GM12892 (cell line): Measurements from ENCODE around the gene PGRMC2.

Experiments
- DNase-seq: peaks from one replicate; pipeline ENCODE4 v3.0.0; 2011; ENCODE audit not compliant: insufficient read length
- FAIRE-seq: peaks from 2 replicates; lab custom pipeline; 2011; peaks lifted over from hg19 to GRCh38; lab: Jason Lieb, UNC
- POLR2A ChIP-seq: IDR thresholded peaks from 2 replicates; pipeline ENCODE4 v1.6.1; 2011; ENCODE audit warnings: low read depth, low read length, control low read depth
- POLR2AphosphoS5 ChIP-seq: IDR thresholded peaks from 2 replicates; pipeline ENCODE4 v1.6.1; 2011; ENCODE audit warnings: low read depth, low read length, control low read depth
- TAF1 ChIP-seq: IDR thresholded peaks from 2 replicates; pipeline ENCODE4 v1.6.1; 2011; ENCODE audit warnings: low read depth, mild to moderate bottlenecking, control low read depth, low read length, borderline replicate concordance

PGRMC2 gene

DNA sequence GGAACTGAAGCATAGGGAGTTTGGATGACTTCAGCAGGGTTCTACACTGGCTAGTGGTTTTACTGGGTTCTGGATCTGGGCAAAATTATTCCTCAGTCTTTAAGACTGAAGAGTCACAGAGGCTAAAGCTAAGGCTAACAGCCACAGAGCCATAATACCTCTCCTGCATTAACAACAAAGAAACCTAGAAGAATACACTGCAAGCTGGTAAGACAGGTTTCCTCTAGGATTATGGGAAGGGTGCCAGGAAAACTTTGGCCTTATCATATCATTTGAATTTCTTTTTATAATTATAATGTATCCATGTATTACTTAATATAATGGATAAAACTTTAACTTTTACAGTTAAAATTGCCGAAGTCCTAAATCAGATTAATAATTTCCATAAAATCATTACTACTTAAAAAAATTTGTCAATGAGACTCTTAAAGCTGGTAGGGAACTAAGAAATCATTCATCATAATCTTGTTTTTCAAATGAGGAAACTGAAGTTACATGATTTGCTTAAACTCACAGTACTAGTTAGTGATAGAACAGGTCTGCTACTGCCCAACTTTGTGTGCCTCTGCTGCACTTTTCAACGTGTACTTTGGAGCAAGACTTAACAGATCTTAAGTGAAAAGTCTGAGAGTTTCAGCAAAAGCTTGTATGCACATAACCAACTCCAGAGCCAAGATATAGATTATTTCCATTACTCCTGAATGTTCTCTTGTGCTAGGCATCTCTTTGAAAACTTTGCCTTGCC, 24.2 kb upstream of the PGRMC2 start:
- DNase-seq (no peak), FAIRE-seq (no peak)
- TF ChIP-seq POLR2AphosphoS5 (no peak), POLR2A (no peak), TAF1 (no peak)

DNA sequence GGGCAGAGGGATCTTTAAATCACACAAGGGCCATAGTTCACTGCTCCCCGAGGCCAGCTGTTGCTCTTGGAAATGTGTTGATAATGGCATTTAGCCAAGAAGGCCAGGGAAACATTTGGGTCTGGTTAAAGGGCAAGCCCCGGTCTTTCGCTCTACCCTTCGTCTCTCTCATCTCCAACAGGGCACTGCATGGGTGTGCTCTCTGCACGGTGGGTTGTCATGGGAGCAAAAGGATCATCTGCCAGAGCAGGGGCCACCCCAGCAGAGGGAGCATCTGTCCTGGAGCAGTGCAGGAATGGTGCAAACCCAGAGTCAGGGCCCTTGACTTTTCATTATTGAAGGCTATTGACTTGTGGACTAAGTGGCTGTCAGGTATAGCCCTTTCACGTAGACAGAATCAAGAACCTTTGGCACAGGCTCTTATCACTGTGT, 22.7 kb upstream of the PGRMC2 start:
- no peak for FAIRE-seq

GRCh38 chr4:128309585-128309984, 22.0 kb upstream of the PGRMC2 start:
- no peak for FAIRE-seq
- TF ChIP-seq POLR2AphosphoS5: no peak
- no peak for TF ChIP-seq TAF1
- no peak for TF ChIP-seq POLR2A
- no peak for DNase-seq

More for the DNA sequence above, 22.7 kb upstream of the PGRMC2 start:
- DNase-seq: no peak
- TF ChIP-seq POLR2A: no peak
- no peak for TF ChIP-seq POLR2AphosphoS5

GRCh38 chr4:128308986-128309385, 21.4 kb upstream of the PGRMC2 start:
- TF ChIP-seq TAF1: no peak
- TF ChIP-seq POLR2A: no peak
- TF ChIP-seq POLR2AphosphoS5: no peak
- FAIRE-seq (no peak), DNase-seq (no peak)

DNA sequence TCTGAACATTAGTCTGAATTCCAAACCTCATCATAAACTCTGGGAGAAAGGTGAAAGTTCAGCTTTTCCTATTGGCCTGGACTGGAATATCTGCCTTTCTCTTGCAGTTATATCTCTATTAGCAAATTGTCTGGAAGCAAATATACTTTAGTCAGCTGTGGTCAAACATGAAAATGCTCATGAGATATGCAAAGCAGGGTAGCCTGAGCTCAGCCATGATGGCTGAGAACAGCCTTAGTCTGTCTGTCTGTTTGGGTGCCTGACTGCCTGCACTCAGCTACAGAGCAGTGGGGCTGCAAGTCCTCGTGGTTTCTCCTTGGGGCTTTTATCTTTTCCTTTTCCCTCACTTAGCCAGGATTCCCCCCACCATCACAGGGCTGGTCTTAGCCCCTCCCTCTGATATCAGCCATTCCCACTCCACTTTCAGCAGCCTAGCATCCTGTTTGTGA, 19.5 kb upstream of the PGRMC2 start:
- FAIRE-seq: no peak
- TF ChIP-seq POLR2AphosphoS5 (no peak), POLR2A (no peak), TAF1 (no peak)
- DNase-seq: no peak

DNA sequence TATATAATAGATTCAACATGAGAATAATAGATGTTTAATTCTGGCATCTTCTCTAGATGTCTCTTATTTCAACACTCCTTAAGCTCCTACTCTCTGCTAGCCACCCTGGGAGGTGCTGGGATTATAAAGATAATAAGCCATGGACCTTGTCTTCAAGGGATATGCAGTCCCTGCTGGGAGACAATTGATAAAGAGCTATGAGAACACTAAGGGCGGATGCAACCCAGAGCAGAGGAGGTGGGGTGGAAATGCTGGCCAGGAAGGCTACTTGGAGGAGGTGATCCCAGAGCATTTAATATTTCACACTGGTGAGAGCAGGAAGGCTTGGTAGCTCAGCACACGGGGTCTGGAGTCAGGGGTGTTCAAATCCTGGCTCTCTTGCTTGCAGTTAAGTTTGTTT, 18.3 kb upstream of the PGRMC2 start:
- TF ChIP-seq TAF1 (no peak), POLR2A (no peak), POLR2AphosphoS5 (no peak)
- DNase-seq: no peak
- no peak for FAIRE-seq

GRCh38 chr4:128303986-128304385, 16.4 kb upstream of the PGRMC2 start:
- no peak for FAIRE-seq
- TF ChIP-seq TAF1 (no peak), POLR2A (no peak), POLR2AphosphoS5 (no peak)
- no peak for DNase-seq

GRCh38 chr4:128303405-128303785, 15.8 kb upstream of the PGRMC2 start:
- TF ChIP-seq TAF1 (no peak), POLR2AphosphoS5 (no peak), POLR2A (no peak)
- no peak for FAIRE-seq
- no peak for DNase-seq

GRCh38 chr4:128301979-128302378, 14.4 kb upstream of the PGRMC2 start:
- TF ChIP-seq TAF1 (no peak), POLR2A (no peak), POLR2AphosphoS5 (no peak)
- FAIRE-seq (no peak), DNase-seq (no peak)

DNA sequence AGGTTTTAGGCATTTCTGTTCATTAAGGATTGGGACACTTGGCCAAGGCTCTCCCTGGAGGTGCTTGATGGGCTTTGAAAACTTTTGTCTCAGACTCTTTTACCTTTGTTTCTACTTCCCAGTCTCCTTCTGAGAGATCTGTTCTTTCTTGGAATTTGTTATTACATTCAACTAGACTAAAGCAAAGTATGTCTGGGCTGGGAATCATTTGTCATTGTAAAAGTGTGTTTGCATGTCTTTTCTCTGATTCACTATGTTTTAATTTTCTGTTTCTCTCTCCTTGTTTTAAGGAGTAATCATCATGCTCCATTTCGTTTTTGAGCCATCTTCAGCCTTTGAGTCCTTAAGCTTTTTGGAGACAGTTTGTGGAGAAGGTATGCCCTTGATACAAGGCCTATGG, 12.2 kb upstream of the PGRMC2 start:
- no peak for FAIRE-seq

GRCh38 chr4:128298852-128299251, 11.2 kb upstream of the PGRMC2 start:
- no peak for FAIRE-seq
- no peak for DNase-seq
- TF ChIP-seq TAF1 (no peak), POLR2A (no peak)

More for the DNA sequence above, 12.2 kb upstream of the PGRMC2 start:
- TF ChIP-seq POLR2AphosphoS5: no peak
- no peak for TF ChIP-seq TAF1
- no peak for TF ChIP-seq POLR2A
- no peak for DNase-seq

- DNase-seq (no peak), FAIRE-seq (no peak)
- TF ChIP-seq POLR2AphosphoS5 (no peak), TAF1 (no peak), POLR2A (no peak)
These were observed 10.6 kb upstream of the PGRMC2 start for GRCh38 chr4:128298146-128298758.

GRCh38 chr4:128295255-128295654, 7.6 kb upstream of the PGRMC2 start:
- no peak for TF ChIP-seq POLR2AphosphoS5
- TF ChIP-seq POLR2A: no peak
- no peak for TF ChIP-seq TAF1
- FAIRE-seq (no peak), DNase-seq (no peak)

GRCh38 chr4:128294464-128294863, 6.9 kb upstream of the PGRMC2 start:
- TF ChIP-seq TAF1 (no peak), POLR2AphosphoS5 (no peak), POLR2A (no peak)
- no peak for DNase-seq
- no peak for FAIRE-seq

DNA sequence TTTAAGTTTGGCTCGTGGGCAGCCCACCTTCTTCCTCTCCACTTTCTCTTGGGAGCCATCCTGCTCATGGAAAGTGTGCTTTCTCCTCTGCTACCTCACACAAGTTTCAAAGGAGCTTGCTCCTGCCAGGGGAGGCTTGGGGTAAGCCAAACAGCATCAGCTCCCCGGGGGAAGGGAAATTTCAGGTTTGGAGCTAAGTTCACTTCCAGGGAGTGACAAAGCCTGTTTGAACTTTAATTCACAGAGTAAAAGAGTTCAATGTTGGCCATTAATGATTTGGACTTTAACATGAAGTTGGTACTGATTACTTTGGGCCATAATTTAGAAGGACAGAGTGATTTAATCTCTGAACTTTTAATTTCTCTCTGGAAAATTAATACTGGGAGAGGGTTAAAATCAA, 4.7 kb upstream of the PGRMC2 start:
- no peak for FAIRE-seq

More for the DNA sequence above, 4.7 kb upstream of the PGRMC2 start:
- no peak for DNase-seq
- no peak for TF ChIP-seq POLR2AphosphoS5
- TF ChIP-seq POLR2A: no peak
- no peak for TF ChIP-seq TAF1
